GM23338 (cell line): ENCODE results near the gene GALNT15.

Experiments used
- CREB1 ChIP-seq: fragments of 250-450 bp; sonication (Bioruptor Pico); IDR thresholded peaks from 2 replicates; pipeline ENCODE4 v1.5.0; 2020; ENCODE audit warnings: low read depth, mild to moderate bottlenecking, moderate library complexity
- CTCF ChIP-seq, 2 experiments: fragments of 200-600 bp in 1 of 2; sonication (generic) in 1 of 2; conservative IDR thresholded peaks; 2 replicates each; pipeline versions ENCODE4 v1.5.1 to v1.6.1; 2016 to 2017; ENCODE audit warnings: antibody characterized with exemption in 2 of 2, low read depth in 2 of 2, mild to moderate bottlenecking in 2 of 2, moderate library complexity in 1 of 2
- EZH2 ChIP-seq: fragments of 200-600 bp; sonication (generic); IDR thresholded peaks from one replicate; pipeline ENCODE4 v1.8.0; 2017; ENCODE audit warnings: antibody characterized with exemption, mild to moderate bottlenecking, low read depth; ENCODE audit not compliant: unreplicated experiment
- EZH2phosphoT487 ChIP-seq: fragments of 200-600 bp; sonication (generic); IDR thresholded peaks from one replicate; pipeline ENCODE4 v1.8.1; 2018; ENCODE audit warnings: antibody characterized with exemption; ENCODE audit not compliant: unreplicated experiment
- JUNB ChIP-seq: IDR thresholded peaks from one replicate; pipeline ENCODE4 v1.6.1; 2016; ENCODE audit warnings: antibody characterized with exemption; ENCODE audit not compliant: unreplicated experiment
- NANOG ChIP-seq: IDR thresholded peaks from 2 replicates; pipeline ENCODE4 v1.6.1; 2016; ENCODE audit warnings: antibody characterized with exemption, borderline replicate concordance
- POLR2AphosphoS5 ChIP-seq: IDR thresholded peaks from 2 replicates; pipeline ENCODE4 v1.6.1; 2016; ENCODE audit warnings: antibody characterized with exemption, low read depth
- REST ChIP-seq: IDR thresholded peaks from one replicate; pipeline ENCODE4 v1.6.1; 2018; ENCODE audit warnings: antibody characterized with exemption; ENCODE audit not compliant: unreplicated experiment
- STAT1 ChIP-seq: IDR thresholded peaks from one replicate; pipeline ENCODE4 v1.6.1; 2016; ENCODE audit warnings: antibody characterized with exemption; ENCODE audit not compliant: unreplicated experiment
- ZNF331 ChIP-seq: fragments of 250-450 bp; sonication (Bioruptor Pico); IDR thresholded peaks from 2 replicates; pipeline ENCODE4 v1.5.0; 2020; ENCODE audit warnings: low read depth, mild to moderate bottlenecking, moderate library complexity

- TF ChIP-seq CTCF (conservative IDR thresholded peaks at IDR 0.05; ENCODE audit: low read depth in 2 of 2) (no peak), EZH2phosphoT487 (no peak), EZH2 (no peak), REST (no peak), JUNB (no peak), CREB1 (CRISPR knock-in tag) (no peak), STAT1 (no peak), POLR2AphosphoS5 (no peak), NANOG (no peak), ZNF331 (CRISPR knock-in tag) (no peak)
These were observed 34.2 kb upstream of the GALNT15 start for GRCh38 chr3:16140116-16140893.
